Stomach (tissue), 9 donors: ENCODE results near the gene ZNF512. TPM values are rescaled to one million over a fixed set of nuclear protein-coding genes. Genes with fewer than 3 reads are reported as not detected.

Experiments
- DNase-seq, 2 donors: peaks; one replicate each; pipeline versions ENCODE4 v3.0.0 to v3.0.0-alpha.2; 2013 to 2019
- H3K27ac ChIP-seq, 5 donors: fragments of 200-600 bp in 4 of 5; sonication (generic) in 4 of 5; one replicate each; pipeline ENCODE4 v1.5.1; 2013 to 2019; ENCODE audit warnings: mild to moderate bottlenecking in 1 of 5, moderate library complexity in 1 of 5
- H3K27me3 ChIP-seq, 3 donors: fragments of 200-600 bp; sonication (generic); one replicate each; pipeline ENCODE4 v1.5.1; 2017 to 2019; ENCODE audit warnings: mixed run types in 1 of 3
- H3K36me3 ChIP-seq, 4 donors: fragments of 200-600 bp; sonication (generic); 1 replicate in 3 of 4; 2 replicates in 1 of 4; pipeline ENCODE4 v1.5.1; 2016 to 2019
- H3K4me1 ChIP-seq, 4 donors: fragments of 200-600 bp; sonication (generic); one replicate each; pipeline ENCODE4 v1.5.1; 2016 to 2019
- H3K4me3 ChIP-seq, 4 donors: fragments of 200-600 bp; sonication (generic) in 3 of 4; one replicate each; pipeline ENCODE4 v1.5.1; 2016 to 2019; ENCODE audit warnings: mild to moderate bottlenecking in 1 of 4
- H3K9me3 ChIP-seq, 4 donors: fragments of 200-600 bp; sonication (generic); one replicate each; pipeline ENCODE4 v1.5.1; 2016 to 2019
- EP300 ChIP-seq: sonication (generic); formaldehyde crosslinking; IDR thresholded peaks from one replicate; pipeline ENCODE4 v1.6.1; 2017; ENCODE audit warnings: antibody characterized with exemption
- POLR2A ChIP-seq, 4 donors: fragments of 450-650 bp; IDR thresholded peaks; one replicate each; pipeline ENCODE4 v1.6.1; 2016; ENCODE audit warnings: antibody characterized with exemption in 4 of 4, control low read depth in 2 of 4, mild to moderate bottlenecking in 1 of 4, moderate library complexity in 1 of 4
- POLR2AphosphoS5 ChIP-seq, 3 donors: sonication (generic); formaldehyde crosslinking; IDR thresholded peaks; one replicate each; pipeline ENCODE4 v1.6.1; 2016; ENCODE audit warnings: antibody characterized with exemption in 3 of 3
- WGBS, 5 donors: extraction: QIAGEN DNeasy Blood & Tissue Kit in 3 of 5; methylation state at CpG; one replicate each; pipeline versions ENCODE4 v1.1.5 to v1.1.7; 2013 to 2018; 5-methylcytosine and 5-hydroxymethylcytosine counted together
- intact Hi-C: fragments of 100-400 bp; cut with DNase I; formaldehyde crosslinking; loops from one replicate; pipeline ENCODE4 v1.15.1; 2023; ENCODE audit warnings: low total_unique reads
- polyA plus RNA-seq, 3 donors: library from polyadenylated mRNA; stranded (reverse); fragments of 200-250 nt; gene quantifications; one replicate each; pipeline ENCODE4 v1.2.3, GENCODE V29; 2013
- total RNA-seq, 5 donors: library from RNA; depleted of rRNA; stranded (reverse); fragments of >200 nt; gene quantifications; one replicate each; pipeline versions ENCODE4 v1.1.0 to v1.2.3, GENCODE V29; 2014 to 2016
- TF ChIP-seq, protein P1 (sequence below), 7 experiments: fragments of 450-650 bp in 4 of 7; fragments of 200-600 bp in 3 of 7; sonication (generic) in 3 of 7; IDR thresholded peaks; one replicate each; pipeline ENCODE4 v1.5.1; 2016 to 2019; ENCODE audit warnings: antibody characterized with exemption in 7 of 7, control low read depth in 2 of 7, mild to moderate bottlenecking in 1 of 7
- donor health status: healthy with polysubstance abuse.
- donor health status: Bipolar disorder and iron deficiency.
- donor health status: healthy.

ZNF512 gene
- total and polyA plus RNA-seq, 8 donors = 6.4 to 35.8 (median 10.8) TPM

DNA sequence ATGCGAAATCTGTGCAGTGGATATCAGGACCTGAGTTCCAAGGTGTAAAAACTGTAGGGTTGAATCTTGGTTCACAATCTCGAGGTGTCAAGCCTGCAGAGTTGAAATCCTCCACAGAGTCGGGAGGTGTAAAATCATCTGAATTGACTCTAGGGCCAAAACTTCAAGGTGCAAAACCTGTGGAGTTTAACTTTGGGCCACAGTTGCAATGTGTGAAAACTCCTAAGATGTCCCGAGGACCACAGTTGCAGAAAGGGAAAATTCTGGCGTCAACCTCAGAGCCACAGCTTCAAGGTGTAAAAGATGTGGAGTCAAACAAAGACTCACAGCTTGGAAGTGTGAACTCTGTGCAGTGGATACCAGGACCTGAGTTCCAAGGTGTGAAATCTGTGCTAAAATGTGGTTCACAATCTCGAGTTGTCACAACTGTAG lies 9.8 kb upstream of the ZNF512 start:
- intact Hi-C loops = no loop called here
- no peaks in the 10 kb centered on the region for H3K27me3 ChIP-seq
- H3K4me3 ChIP-seq = no peak overlapping the region
- DNase-seq = no peak
- TF ChIP-seq POLR2A (IDR thresholded peaks at IDR 0.05) (no peak), POLR2AphosphoS5 (IDR thresholded peaks at IDR 0.05) (no peak), EP300 (no peak)
- TF ChIP-seq, protein P1, sequence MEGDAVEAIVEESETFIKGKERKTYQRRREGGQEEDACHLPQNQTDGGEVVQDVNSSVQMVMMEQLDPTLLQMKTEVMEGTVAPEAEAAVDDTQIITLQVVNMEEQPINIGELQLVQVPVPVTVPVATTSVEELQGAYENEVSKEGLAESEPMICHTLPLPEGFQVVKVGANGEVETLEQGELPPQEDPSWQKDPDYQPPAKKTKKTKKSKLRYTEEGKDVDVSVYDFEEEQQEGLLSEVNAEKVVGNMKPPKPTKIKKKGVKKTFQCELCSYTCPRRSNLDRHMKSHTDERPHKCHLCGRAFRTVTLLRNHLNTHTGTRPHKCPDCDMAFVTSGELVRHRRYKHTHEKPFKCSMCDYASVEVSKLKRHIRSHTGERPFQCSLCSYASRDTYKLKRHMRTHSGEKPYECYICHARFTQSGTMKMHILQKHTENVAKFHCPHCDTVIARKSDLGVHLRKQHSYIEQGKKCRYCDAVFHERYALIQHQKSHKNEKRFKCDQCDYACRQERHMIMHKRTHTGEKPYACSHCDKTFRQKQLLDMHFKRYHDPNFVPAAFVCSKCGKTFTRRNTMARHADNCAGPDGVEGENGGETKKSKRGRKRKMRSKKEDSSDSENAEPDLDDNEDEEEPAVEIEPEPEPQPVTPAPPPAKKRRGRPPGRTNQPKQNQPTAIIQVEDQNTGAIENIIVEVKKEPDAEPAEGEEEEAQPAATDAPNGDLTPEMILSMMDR (IDR thresholded peaks at IDR 0.05) = no peak
- H3K9me3 ChIP-seq = peaks cover 10 to 80% (median 61%) of the 10 kb centered on the region in 4 donors
- WGBS, 5 donors = 62 to 70% (median 64%) methylated on average over 6 of the region's 6 CpGs
- H3K4me1 ChIP-seq = no peaks in the 10 kb centered on the region
- H3K27ac ChIP-seq = no peak overlapping the region
- H3K36me3 ChIP-seq = peaks cover 0 to 7% (median 0%) of the 10 kb centered on the region in 4 donors

GRCh38 chr2:27573452-27573851 lies 9.4 kb upstream of the ZNF512 start:
- WGBS, 5 donors = 69 to 81% (median 78%) methylated on average over 3 of the region's 3 CpGs
- Histone ChIP-seq H3K9me3 (peaks cover 10 to 84% (median 65%) of the 10 kb centered on the region in 4 donors), H3K36me3 (peaks cover 0 to 11% (median 0%) of the 10 kb centered on the region in 4 donors), H3K4me1 (no peaks in the 10 kb centered on the region), H3K4me3 (no peak overlapping the region), H3K27me3 (no peaks in the 10 kb centered on the region), H3K27ac (no peak overlapping the region)
- TF ChIP-seq EP300 = no peak
- TF ChIP-seq, protein P1 (IDR thresholded peaks at IDR 0.05) = no peak
- intact Hi-C loops = no loop called here
- no peak for DNase-seq

- no peak for TF ChIP-seq POLR2AphosphoS5 (IDR thresholded peaks at IDR 0.05)
- no peak for TF ChIP-seq EP300
- TF ChIP-seq, protein P1 (IDR thresholded peaks at IDR 0.05) = no peak
- no peak for TF ChIP-seq POLR2A (IDR thresholded peaks at IDR 0.05)
- DNase-seq = no peak
- H3K4me1 ChIP-seq = peaks cover 22 to 40% (median 26%) of the 10 kb centered on the region in 4 donors
- H3K27me3 ChIP-seq = no peaks in the 10 kb centered on the region
- 94 to 97% (median 96%) methylated on average over 18 to 19 of the region's 19 CpGs for WGBS, 5 donors
- H3K36me3 ChIP-seq = peaks cover 0 to 17% (median 0%) of the 10 kb centered on the region in 4 donors
- intact Hi-C loops = no loop called here
- peak overlapping the region in 1 of 5 donors; percentile 82 for H3K27ac ChIP-seq
- peaks cover 3 to 44% (median 29%) of the 10 kb centered on the region in 4 donors for H3K9me3 ChIP-seq
- H3K4me3 ChIP-seq = no peak overlapping the region
Measured at GRCh38 chr2:27581417-27582128, 1.3 kb upstream of the ZNF512 start.

DNA sequence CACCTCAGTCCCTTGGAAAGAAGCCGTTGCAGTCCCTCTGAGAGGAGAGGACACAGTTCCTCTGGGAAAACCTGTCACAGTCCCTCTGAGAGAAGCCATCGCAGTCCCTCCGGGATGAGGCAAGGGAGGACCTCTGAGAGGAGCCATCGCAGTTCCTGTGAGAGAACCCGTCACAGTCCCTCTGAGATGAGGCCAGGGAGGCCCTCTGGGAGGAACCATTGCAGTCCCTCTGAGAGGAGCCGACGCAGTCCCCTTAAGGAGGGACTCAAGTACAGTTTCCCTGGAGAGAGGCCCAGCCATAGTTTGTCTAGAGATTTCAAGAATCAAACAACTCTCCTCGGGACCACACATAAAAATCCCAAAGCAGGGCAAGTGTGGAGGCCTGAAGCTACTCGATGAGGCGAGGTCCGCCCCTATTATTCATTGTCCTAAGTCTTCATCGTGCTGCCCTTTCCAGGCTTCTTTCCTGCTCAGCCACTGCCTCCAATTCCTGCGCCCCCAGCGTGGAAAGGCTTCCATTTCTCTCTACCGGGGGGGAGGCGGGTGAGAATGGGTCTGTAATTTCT lies 630 bp upstream of the ZNF512 start:
- TF ChIP-seq, protein P1 (IDR thresholded peaks at IDR 0.05) = no peak
- TF ChIP-seq EP300 (no peak), POLR2A (IDR thresholded peaks at IDR 0.05) (no peak), POLR2AphosphoS5 (IDR thresholded peaks at IDR 0.05) (no peak)
- Histone ChIP-seq H3K36me3 (peaks cover 0 to 17% (median 0%) of the 10 kb centered on the region in 4 donors), H3K4me3 (peak overlapping the region; percentile 55 to 78 (median 70)), H3K4me1 (peaks cover 22 to 46% (median 30%) of the 10 kb centered on the region in 4 donors), H3K9me3 (peaks cover 0 to 38% (median 23%) of the 10 kb centered on the region in 4 donors), H3K27ac (peak overlapping the region; percentile 28 to 82 (median 77)), H3K27me3 (no peaks in the 10 kb centered on the region)
- intact Hi-C loops = no loop called here
- no peak for DNase-seq
- 81 to 91% (median 86%) methylated on average over 16 of the region's 16 CpGs for WGBS, 5 donors
